ENCODE results near the gene MYH11.
"Not testable (repeated sequence)": the region's sequence is repeated elsewhere in the genome, so short reads cannot be mapped to it uniquely, and the experiment has no call there.

Gene MYH11

DNA sequence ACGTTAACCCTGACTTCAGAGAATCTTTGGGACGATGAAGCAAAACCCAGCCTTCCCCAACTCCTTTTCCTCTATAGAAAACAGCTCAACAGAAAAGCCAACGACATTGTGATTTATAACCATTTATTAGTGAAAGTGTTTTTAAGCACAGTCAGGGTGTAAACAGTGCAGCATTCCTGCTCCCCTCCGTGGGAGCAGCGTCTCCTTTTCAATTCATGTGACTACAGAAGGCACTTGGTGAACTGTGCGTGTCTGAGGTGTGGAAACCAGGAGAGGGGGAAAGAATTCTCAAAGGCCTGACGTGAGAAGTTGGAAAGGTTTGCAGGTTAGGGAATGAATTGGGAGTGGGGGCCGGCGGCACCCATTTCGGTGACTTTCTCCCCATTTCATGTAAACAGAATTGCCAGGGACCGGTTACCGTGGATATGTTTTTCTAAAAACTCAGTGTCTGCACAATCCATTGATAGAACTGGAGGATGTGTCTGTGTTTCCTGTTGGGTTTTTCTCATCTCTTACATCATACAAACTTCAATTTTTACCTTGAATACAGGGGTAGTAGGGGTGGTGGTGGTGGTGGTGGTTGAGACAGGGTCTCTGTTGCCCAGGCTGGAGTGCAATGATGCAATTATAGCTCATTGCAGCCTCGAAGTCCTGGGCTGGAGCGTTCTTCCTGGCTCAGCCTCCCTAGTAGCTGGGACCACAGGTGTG lies 153.6 kb downstream of the MYH11 start:
- DNase-seq, result no peak

DNA sequence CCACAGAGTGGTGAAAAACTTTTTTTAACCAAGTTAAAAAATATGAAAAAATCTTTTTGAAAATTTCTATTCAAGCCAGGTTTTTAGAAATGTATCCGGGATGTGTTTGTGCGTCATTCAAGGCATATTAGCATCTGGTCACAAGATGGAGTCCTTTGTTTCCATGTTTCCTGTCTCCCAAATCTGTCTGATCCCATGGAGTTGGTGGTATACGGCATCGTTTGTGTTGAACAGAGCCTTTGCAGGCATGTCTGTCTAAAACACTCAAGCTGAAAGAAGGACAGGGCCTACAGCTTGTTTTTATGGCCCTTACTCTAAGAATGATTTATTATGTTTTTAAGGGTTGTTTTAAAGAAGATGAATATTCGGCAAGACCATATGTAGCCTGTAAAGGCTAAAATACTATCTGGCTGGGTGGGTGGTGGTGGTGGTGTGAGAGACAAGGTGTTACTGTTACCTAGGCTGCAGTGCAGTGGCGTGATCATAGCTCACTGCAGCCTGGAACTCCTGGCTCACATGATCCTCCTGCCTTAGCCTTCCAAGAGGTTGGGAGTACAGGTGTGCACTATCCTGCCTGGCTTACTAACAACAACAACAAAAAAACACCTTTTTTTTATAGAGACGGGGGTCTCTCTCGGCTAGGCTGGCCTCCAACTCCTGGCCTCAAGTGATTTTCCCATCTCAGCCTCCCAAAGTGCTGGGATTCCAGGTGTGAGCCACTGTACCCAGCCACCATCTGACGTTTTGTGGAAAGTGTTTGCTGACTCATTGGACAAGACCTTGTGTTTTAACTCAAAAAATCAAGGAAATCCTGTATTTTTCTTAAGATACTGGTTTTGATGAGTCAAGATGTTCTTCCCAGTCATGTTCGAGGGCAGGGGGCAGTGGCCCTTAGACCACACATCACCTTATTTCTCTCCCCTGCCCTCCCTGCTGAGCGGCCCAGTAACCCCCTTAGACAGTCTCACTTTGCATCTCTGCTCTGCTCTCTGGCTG lies 154.6 kb downstream of the MYH11 start:
- DNase-seq, result no peak

DNA sequence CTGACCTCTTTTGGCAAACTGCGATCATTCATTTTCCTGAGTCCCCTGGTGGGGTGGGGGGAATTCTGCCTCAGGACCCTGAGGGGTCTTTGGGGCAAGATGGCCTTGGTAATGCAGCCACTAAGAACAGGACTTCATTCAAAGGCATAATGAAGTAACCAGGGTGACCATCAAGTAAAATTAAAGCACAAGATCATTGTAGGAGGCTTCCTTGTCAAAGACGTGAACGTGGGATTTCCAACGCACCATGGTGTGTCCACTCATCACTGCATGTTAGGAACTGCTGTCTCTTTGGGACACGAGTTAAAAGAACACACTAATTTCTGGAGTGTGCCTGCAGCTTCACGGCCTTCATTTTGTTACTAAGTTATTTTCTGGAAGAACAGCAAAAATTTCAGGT lies 155.5 kb downstream of the MYH11 start:
- no peak for DNase-seq

DNA sequence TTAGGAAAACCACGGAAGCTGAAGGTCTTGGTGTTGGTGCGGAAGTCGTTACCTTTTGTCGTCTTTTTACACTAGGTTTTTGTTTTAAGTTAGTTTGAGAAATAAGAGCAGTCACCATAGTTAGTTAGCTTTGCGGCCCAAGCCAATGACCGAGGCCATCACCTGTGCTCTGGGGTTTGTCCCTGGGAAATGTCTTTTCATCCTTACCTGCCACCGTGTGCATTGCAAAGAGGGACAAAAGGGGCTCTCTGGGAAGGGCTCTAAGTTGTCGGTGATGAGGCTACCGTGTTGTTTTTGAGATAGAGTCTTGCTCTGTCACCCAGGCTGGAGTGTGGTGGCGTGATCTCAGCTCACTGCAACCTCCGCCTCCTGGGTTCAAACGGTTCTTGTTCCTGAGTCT lies 157.0 kb downstream of the MYH11 start:
- no peak for DNase-seq

DNA sequence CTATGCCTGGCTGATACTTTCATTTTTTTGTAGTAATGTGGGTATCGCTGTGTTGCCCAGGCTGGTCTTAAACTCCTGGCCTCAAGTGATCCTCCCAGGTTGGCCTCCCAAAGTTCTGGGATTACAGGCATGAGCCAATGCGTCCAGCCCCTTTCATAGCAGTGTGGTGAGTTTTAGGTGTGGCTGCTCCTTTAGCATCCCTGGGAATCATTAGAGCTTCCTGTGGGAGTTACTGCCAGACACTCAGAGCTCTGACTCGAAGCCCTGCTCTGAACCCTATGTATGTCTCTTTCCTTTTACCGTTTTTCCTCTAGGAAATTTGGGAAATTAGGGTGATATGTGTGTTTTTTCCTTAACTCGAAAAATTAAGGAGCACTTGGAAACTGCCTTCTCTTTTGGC lies 162.3 kb downstream of the MYH11 start:
- no peak for DNase-seq

DNA sequence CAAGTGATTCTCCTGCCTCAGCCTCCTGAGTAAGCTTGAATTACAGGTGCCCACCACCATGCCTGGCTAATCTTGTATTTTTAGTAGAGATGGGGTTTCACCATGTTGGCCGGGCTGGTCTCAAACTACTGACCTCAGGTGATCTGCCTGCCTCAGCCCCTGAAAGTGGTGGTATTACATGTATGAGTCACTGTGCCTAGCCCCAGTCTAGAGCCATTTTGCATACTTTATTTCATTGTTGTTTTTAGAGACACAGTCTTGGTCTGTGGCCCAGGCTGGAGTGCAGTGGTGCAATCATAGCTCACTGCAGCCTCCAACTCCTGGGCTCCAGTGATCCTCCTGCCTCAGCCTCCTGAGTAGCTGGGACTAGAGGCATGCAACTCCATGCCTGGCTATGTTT lies 164.3 kb downstream of the MYH11 start:
- not testable (repeated sequence) for DNase-seq

DNA sequence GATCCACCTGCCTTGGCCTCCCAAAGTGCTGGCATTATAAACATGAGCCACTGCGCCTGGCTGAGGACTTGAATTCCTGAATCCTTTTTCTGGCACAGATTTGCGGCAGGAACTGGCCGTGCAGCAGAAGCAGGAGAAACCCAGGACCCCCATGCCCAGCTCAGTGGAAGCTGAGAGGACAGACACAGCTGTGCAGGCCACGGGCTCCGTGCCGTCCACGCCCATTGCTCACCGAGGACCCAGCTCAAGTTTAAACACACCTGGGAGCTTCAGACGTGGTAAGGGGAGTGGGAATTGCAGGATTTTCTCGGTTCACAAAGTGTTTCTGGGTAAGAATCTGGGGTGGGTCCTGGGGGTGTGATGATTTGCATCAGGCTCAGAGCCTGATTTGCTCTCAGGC lies 165.8 kb downstream of the MYH11 start:
- DNase-seq, result no peak

DNA sequence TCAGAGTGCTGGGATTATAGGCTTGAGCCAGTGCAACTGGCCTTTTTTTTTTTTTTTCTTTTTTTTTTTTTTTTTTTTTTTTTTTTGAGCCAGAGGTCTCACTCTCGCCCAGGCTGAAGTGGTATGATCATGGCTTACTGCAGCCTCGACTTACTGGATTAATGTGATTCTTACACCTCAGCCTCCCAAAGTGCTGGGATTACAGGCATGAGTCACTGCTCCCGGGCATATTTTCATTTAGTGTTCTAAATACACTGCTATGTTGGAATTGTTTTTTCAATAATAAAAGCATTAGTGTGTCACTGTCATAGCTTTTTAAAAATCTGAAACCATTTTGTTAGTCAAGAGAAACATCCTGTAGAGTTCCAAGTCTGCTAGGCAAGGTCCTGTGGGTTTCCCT lies 166.5 kb downstream of the MYH11 start:
- DNase-seq, result no peak

DNA sequence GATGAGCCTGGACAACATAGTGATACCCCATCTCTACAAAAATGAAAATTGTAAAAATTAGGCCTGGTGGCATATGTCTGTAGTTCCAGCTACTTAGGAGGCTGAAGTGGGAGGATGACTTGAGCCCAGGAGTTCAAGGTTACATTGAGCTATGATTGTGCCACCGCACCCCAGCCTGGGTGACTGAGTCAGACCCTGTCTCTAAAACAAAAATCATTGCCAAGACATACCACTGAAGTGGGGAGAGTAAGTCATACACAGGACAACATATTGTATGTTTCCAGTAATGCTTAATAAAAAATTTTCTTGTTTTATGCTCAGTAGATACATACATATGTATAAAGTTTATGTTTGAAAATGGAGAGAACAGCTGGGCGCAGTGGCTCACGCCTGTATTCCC lies 167.5 kb downstream of the MYH11 start:
- no peak for DNase-seq

DNA sequence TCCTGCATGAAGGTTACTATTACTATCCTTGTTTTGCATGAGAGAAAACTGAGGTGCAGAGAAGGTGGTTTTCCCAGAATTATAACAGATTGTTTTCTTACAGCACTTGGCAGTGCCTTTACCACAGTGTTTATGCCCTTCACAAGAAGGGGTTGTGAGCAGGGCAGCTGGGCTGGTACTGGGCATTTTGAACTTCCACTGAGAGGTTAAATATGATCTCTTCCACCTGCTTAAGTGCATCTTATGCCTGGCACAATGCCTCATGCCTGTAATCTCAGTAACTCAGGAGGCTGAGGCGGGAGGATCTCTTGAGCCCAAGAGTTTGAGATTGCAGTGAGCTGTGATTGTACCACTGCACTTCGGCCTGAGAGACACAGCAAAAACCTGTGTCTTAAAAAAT lies 170.5 kb downstream of the MYH11 start:
- DNase-seq, result no peak

DNA sequence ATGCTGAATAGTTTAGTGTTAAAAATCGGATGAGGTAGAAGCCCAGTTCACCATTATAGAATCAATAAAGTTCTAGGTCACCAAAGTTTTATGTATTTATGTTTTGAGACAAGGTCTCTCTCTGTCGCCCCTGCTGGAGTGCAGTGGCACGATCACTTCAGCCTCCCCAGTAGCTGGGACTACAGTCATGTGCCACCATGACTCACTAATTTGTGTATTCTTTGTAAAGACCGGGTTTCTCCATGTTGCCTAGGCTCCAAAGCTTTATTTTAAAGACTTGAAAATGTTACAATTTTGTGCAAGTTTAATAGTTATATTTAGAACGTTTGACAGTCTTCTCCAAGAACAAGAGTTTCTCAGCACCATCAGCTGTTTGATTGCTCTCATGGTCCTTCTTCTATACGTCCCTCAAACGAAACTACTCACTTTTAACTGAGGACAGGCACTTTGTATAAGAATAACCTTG lies 174.7 kb downstream of the MYH11 start:
- no peak for DNase-seq

DNA sequence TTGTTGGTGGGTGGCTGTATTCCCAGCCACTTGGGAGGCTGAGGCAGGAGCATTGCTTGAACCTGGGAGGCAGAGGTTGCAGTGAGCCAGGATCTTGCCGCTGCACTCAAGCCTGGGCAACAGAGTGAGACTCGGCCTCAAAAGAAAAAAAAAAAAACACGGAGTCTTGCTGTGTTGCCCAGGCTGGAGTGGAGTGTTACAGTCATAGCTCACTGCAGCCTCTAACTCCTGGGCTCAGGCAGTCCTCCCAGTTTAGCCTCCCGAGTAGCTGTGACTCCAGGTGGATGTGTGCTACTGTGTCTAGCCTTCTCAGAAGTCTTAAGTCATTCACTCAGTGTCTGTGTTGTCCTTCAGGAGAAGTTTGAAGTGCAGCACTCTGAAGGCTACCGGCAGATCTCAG lies 179.4 kb downstream of the MYH11 start:
- no peak for DNase-seq

DNA sequence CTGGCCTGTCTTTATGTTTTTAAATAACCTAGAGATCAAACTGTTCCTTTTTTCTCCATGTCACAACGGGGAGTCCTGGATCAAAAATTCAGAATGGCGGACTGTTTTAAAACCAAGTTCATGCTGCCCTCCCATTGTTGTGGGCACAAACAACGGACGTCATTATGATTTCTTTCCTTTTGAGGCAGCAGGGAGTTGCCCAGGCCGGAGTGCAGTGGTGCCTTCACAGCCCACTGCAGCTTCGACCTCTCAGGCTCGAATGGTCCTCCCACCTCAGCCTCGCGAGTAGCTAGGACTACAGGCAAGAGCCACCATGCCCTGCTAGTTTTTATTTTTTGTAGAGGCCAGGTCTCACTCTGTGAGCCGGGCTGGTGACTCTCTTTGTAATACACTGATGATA lies 180.3 kb downstream of the MYH11 start:
- DNase-seq, result no peak

DNA sequence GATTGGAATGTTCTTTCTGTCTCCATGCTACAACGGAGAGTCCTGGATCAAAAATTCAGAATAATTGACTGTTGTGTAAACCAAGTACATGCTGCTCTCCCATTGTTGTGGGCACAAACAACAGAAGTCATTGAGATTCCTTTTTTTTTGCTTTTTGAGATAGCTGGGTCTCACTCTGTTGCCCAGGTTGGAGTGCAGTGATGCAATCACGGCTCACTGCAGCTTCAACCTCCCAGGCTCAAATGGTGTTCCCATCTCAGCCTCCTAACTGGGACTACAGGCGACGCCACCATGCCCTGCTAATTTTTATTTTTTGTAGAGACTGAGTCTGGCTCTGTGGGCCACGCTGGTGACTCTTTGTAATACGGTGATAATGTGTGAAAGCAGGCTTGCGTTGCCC lies 182.3 kb downstream of the MYH11 start:
- no peak for DNase-seq

DNA sequence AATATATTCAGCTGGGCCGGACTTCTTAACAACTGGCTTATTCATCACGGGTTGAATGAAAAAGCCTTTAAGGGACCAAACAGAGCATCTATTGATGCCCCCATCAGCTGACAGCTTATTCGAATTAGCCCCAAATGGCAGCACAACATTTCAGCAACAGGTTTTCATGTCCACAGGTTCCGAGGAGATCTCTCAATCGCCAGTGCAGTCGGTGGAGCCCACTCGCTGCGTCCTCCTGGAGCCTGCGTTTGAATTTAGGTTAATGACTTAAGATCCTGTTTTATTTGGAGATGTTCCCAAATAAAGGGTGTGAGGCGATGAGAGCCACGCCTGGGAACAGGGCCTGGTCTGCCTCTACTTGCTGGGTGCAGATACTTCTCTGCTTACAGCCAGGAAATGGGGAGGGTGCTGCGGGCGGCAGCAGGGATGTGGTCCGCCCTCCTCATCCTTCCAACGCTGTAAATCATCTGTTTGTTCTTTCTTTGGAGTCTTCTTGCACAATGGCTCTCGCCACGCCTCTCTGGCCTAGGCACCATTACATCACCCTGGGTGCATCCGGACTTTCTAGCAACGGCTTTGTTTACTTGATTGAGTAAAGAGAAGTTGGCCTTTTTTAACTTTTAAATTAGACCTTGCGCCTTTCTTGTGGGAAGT lies 184.2 kb downstream of the MYH11 start:
- DNase-seq, result no peak

DNA sequence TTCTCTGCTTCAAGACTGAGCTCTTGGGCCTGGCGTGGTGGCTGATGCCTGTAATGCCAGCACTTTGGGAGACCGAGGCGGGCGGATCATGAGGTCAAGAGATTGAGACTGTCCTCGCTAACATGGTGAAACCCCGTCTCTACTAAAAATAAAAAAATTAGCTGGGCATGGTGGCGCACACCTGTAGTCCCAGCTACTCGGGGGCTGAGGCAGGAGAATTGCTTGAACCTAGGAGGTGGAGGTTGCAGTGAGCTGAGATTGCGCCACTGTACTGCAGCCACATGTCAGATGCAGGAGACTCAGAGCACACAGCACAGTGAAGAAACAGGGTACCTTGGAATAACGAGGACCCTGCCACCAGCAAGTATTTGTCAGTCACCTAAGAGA lies 184.7 kb downstream of the MYH11 start:
- DNase-seq, result not testable (repeated sequence)

DNA sequence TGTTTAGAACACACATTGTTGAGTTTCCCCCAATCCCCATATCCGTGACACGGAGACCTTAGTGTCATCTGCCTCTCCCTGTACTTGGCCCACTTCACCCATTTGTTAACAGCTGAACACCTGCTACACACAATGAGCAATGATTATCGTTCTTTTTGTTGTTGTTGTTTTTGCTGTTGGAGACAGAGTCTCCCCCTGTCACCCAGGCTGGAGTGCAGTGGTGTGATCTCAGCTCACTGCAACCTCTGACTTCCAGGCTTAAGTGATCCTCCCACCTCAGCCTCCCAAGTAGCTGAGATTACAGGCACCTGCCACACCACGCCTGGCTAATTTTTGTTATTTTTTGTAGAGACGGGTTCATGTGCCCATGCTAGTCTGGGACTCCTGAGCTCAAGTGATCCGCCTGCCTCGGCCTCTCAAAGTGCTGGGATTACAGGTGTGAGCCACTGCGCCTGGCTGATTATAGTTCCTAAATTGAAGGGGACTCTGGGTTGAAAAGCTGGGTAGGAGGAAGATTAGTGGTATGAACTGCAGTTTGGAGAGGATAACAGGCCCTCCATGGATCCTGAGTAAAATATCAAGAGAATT lies 185.2 kb downstream of the MYH11 start:
- DNase-seq, result no peak

DNA sequence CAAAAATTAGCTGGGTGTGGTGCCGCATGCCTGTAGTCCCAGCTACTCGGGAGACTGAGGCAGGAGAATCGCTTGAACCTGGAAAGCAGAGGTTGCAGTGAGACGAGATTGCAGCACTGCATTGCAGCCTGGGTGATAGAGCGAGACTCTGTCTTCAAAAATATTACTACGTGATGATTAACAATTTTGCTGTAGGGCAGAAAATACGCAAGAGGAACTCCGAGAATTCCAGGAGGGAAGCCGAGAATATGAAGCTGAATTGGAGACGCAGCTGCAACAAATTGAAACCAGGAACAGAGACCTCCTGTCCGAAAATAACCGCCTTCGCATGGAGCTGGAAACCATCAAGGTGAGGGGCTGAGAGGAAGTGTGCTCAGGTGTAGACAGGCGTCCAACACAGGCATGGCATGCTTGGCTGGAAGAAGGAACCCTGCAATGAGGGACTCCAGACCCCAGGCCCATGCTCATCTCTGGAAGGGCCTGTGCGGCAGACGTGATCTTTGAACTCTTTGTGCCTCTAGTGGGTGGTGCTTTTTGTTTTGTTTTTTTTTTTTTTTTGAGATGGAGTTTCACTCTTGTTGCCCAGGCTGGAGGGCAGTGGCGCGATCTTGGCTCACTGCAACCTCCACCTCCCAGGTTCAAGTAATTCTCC lies 189.6 kb downstream of the MYH11 start:
- no peak for DNase-seq

DNA sequence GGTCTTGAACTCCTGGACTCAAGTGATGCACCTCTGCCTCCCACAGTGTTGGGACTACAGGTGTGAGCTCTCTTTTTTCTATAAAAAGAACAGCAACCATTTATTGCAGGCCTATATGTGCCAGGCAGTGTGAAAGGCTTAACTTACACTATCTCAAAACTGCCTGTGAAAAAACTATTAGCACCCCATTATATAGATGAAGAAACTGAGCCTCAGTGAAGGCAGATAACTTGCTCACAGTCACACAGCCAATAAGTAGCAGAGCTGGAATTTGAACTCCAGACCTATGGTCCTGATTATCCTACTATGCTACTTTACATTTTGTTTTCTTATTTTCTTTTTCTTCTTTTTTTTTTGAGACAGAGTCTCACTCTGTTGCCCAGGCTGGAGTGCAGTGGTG lies 191.7 kb downstream of the MYH11 start:
- DNase-seq, result no peak

DNA sequence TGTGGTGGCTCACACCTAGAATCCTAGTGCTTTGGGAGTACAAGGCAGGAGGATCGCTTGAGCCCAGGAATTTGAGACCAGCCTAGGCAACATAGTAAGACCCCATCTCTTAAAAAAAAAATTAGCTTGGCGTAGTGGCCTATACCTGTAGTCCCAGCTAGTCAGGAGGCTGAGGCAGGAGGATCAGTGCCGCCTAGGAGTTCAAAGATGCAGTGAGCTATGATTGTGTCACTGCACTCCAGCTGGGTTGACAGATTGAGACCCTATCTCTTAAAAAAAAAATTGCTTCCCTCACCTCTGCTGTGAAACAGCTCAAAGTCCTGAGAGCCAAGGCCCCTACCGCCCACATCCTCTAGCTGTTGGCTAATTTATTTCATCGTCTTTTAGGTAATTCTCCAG lies 196.6 kb downstream of the MYH11 start:
- no peak for DNase-seq

DNA sequence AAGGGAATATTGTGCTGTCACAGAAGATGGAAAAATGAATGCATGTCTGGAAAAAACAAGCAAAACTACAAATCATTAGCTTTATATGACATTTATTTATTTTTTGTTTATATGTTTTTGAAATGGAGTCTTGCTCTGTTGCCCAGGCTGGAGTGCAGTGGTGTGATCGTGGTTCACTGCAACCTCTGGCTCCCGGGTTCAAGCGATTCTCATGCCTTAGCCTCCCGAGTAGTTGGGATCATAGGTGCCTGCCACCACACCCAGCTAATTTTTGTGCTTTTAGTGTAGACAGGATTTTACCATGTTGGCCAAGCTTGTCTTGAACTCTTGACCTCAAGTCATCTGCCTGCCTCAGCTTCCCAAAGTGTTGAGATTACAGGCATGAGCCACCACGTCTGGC lies 198.3 kb downstream of the MYH11 start:
- no peak for DNase-seq

DNA sequence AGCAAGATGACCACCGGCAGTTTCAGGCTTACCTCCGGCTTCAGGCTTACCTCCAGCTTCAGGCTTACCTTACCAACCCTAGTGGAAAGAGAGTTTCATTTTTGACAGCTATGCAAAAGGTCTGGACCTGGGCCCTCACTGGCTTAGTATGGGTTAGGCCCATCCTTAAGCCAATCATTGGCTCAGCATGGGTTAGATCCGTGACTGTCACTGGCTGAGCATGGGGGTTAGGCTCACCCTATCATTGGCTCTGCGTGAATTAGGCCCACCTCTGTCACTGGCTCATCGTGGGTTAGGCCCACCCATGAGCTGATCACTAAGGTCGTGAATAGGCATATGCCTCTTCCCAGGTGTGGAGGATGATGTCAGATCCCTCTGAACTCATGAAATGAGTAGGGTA lies 198.7 kb downstream of the MYH11 start:
- DNase-seq, result no peak

DNA sequence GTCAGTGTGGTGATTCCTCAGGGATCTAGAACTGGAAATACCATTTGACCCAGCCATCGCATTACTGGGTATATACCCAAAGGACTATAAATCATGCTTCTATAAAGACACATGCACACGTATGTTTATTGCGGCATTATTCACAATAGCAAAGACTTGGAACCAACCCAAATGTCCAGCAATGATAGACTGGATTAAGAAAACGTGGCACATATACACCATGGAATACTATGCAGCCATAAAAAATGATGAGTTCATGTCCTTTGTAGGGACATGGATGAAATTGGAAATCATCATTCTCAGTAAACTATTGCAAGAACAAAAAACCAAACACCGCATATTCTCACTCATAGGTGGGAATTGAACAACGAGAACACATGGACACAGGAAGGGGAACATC lies 201.3 kb downstream of the MYH11 start:
- DNase-seq, result not testable (repeated sequence)
